Activated naive CD4-positive, alpha-beta T cell treated with anti-CD3 and anti-CD28 coated beads, Interleukin-2, amount 50 U/mL, for 24 hours (primary cell): Measurements from ENCODE around the gene BTBD6.

Experiments
- H3K27ac Mint-ChIP-seq: one replicate; pipeline ENCODE4 v1.8.0; 2021; ENCODE audit warnings: mild to moderate bottlenecking, mixed read lengths
- H3K27me3 Mint-ChIP-seq: one replicate; pipeline ENCODE4 v1.8.0; 2021; ENCODE audit warnings: mixed read lengths
- H3K36me3 Mint-ChIP-seq: one replicate; pipeline ENCODE4 v1.8.0; 2021; ENCODE audit warnings: mixed read lengths
- H3K4me1 Mint-ChIP-seq: one replicate; pipeline ENCODE4 v1.8.0; 2021; ENCODE audit warnings: mixed read lengths
- H3K4me3 Mint-ChIP-seq: one replicate; pipeline ENCODE4 v1.8.0; 2021; ENCODE audit warnings: mild to moderate bottlenecking, mixed read lengths
- H3K9me3 Mint-ChIP-seq: one replicate; pipeline ENCODE4 v1.8.0; 2021; ENCODE audit warnings: mixed read lengths

Gene BTBD6

DNA sequence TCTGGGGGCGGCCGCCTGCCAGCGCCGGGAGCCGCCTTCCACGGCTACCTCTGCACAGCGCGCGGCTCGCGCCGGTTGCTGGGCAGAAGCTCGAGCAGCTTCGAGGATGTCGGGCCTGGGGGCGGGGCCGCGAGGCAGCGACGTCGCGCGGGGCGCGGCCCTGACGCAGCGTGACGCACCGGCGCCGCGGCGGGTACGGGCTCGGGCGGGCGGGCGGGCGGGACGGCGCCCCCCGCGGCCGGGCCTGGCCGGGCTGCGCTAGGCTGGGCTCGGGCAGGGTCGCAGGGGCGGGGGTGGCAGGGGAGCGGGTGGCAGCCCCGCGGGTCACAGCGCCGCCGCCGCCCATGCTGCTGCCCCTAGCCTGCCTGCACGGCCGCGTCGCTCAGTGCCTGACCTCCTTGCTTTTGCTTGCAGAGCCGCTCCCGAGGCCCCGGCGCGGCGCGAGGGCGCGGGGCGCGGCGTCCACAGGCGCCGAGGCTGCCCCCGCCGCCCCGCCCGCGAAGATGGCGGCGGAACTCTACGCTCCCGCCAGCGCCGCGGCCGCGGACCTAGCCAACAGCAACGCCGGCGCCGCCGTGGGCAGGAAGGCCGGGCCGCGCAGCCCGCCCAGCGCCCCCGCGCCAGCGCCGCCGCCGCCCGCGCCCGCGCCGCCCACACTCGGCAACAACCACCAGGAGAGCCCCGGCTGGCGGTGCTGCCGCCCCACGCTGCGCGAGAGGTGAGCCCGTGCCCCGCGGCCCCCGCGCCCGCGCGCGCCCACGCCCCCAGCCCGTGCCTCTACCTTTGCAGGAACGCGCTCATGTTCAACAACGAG lies at the start of gene BTBD6:
TSS of gene BTBD6 (plus strand) at position 166 of the 814 bp plus-strand sequence. CDS start at position 345, 179 bp downstream.
- no peaks in the 10 kb centered on the region for H3K9me3 Mint-ChIP-seq
- H3K27me3 Mint-ChIP-seq, result no peaks in the 10 kb centered on the region
- no peaks in the 10 kb centered on the region for H3K36me3 Mint-ChIP-seq
- H3K27ac Mint-ChIP-seq, result peak within 1 kb of the TSS; percentile 65
- H3K4me1 Mint-ChIP-seq, result peaks cover 42% of the 10 kb centered on the region
- H3K4me3 Mint-ChIP-seq, result peak within 1 kb of the TSS; percentile 83

DNA sequence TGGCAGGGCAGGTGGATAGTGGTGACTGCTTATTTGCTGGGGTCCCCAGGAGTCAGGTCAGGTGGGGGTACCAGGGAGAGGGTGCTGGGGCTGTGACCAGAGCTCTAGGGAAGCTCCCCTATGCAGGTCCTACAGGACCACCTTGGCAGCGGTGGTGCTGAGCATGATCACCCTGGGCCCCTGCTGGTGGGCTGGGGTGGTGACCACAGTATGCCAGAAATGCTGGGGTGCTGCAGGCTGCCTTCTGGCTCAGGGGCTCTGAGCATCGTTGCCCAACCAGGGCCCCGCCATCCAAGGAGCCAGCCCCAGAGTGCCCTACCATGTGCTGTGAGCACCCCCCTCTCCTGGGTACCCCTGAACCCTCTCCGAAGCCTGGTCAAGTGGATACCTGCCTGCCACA lies 49.7 kb upstream of the BTBD6 start:
- Mint-ChIP-seq H3K27ac (no peak overlapping the region), H3K4me1 (peaks cover 26% of the 10 kb centered on the region), H3K36me3 (no peaks in the 10 kb centered on the region), H3K27me3 (peaks cover 13% of the 10 kb centered on the region), H3K9me3 (no peaks in the 10 kb centered on the region), H3K4me3 (no peak overlapping the region)

DNA sequence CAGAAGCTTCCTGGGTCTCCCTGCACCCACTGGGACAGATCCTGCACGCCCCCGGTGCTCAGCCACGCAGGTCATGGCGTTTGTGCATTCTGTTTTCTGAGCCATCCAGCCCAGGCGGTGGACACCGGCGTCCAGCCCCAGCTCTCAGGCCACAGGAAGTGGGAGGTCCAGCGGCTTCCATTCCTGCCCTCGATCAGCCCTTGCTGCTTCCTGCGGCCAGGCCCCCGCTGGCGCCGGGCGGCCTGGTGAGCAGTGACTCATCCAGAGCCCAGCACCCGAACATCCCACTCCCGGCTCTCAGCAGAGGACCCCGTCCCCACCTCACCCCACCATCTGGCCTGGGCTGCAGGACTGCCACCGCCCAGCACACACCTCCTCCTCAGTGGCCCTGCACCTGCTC lies 49.2 kb upstream of the BTBD6 start:
- H3K27ac Mint-ChIP-seq, result no peak overlapping the region
- no peaks in the 10 kb centered on the region for H3K9me3 Mint-ChIP-seq
- H3K36me3 Mint-ChIP-seq, result no peaks in the 10 kb centered on the region
- peaks cover 13% of the 10 kb centered on the region for H3K27me3 Mint-ChIP-seq
- H3K4me1 Mint-ChIP-seq, result peaks cover 21% of the 10 kb centered on the region
- H3K4me3 Mint-ChIP-seq, result no peak overlapping the region

DNA sequence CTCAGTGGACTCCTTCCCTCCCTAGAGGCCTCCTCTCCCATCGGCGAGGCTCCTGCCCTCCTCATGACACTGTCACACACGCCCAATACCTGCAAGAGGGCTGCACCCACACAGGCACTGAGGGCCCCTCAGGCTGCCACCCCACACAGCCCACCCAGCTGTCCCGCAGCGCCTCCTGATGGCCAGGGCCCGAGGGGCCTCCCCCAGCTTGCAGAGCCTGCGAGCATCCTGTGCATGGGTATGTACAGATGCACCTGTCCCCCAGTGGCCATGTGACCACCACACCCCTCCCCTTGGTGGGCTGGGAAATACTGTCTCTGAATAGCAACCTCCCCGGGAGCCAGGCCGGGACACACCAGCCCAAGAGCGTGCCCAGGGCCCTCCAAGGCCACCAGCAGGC lies 48.3 kb upstream of the BTBD6 start:
- Mint-ChIP-seq H3K36me3 (no peaks in the 10 kb centered on the region), H3K9me3 (no peaks in the 10 kb centered on the region), H3K27ac (no peak overlapping the region), H3K27me3 (peaks cover 9% of the 10 kb centered on the region), H3K4me3 (no peak overlapping the region), H3K4me1 (peaks cover 14% of the 10 kb centered on the region)

DNA sequence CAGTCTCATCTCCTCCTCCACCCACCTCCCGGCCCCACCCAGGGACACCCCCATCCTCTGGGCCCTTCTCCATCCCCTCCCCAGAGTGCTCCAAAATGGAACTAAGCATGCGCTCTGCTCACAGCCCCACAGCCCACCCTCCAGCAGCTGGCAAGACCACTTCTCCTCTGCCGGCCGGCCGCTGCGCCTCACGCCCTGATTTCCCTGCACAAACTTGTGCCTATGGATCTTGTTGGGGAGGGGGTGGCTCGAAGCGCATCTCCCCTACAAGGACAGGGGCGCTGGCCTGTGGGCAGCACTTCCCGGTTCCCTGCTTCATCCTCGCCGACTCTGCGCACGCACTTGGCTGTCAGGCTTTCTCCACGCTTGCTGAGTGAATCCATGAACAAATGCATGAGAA lies 47.7 kb upstream of the BTBD6 start:
- Mint-ChIP-seq H3K36me3 (no peaks in the 10 kb centered on the region), H3K4me3 (no peak overlapping the region), H3K27me3 (peaks cover 9% of the 10 kb centered on the region), H3K27ac (no peak overlapping the region), H3K4me1 (peaks cover 10% of the 10 kb centered on the region), H3K9me3 (no peaks in the 10 kb centered on the region)

DNA sequence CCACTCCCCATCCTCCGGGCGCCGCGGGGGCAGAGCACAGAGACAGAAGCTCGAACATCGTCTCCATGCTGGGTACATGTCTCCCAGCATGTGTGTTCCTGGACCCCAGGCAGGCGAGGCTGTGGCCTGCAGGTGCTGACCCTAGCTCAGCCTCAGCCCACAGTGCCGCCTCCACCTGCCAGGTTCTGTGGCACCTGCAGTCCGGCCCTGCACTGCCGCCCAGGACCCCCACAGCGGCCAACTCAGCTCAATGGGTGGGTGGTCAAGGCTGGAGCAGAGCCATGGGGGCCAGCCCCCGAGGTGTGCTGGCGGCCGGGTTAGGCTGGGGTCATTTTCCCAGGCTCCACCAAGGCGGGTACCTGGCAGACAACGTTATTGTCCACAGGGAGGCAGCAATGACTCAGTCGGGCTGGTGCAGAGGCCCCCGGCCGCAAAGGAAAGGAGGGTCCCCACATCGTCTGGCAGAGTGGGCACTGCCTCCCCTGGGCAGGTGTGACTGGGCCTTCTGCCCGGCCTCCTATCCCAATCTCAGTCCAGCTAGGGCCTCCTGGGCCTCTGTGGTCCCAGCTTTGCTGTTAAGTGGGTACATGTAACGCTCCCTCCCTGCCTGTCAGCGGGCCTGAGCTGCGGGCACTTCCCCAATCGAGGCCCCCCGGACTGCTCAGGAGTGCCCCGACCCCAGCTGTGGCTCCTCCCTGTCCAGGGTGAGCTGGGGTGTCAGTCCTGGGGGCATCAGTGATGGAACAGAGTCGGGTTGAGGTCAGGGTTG lies 47.0 kb upstream of the BTBD6 start:
- no peaks in the 10 kb centered on the region for H3K36me3 Mint-ChIP-seq
- H3K27me3 Mint-ChIP-seq, result peaks cover 9% of the 10 kb centered on the region
- no peak overlapping the region for H3K4me3 Mint-ChIP-seq
- H3K27ac Mint-ChIP-seq, result no peak overlapping the region
- H3K4me1 Mint-ChIP-seq, result peaks cover 7% of the 10 kb centered on the region
- no peaks in the 10 kb centered on the region for H3K9me3 Mint-ChIP-seq

DNA sequence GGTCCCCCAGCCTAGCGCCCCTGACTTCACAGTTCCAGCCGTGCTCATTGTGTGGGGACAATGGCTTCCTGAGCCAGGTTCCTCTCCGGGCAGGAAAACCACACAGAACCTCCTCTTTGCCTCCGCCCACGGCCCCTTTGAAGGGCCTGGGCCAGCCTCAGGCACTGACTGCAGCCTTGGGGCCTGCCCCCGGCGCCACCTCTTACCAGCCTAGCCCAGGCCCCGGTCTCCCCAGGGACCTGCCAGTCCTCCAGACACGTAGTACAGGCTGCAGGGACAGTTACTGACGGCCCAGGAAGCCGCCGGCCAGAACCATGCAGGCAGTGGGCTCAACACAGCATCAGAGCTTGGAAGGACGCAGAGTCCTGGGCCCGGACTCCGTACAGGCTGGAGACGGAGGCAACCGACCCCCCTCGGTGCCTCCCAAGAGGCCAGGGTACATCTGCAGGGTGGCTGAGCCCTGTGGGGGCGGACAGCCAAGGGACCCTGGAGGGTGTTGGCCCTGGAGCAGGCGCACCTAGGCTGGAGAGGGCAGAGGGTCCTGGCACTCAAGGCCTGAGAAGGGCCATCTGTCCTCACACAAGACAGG lies 46.3 kb upstream of the BTBD6 start:
- no peak overlapping the region for H3K4me3 Mint-ChIP-seq
- H3K27me3 Mint-ChIP-seq, result peaks cover 9% of the 10 kb centered on the region
- H3K27ac Mint-ChIP-seq, result no peak overlapping the region

DNA sequence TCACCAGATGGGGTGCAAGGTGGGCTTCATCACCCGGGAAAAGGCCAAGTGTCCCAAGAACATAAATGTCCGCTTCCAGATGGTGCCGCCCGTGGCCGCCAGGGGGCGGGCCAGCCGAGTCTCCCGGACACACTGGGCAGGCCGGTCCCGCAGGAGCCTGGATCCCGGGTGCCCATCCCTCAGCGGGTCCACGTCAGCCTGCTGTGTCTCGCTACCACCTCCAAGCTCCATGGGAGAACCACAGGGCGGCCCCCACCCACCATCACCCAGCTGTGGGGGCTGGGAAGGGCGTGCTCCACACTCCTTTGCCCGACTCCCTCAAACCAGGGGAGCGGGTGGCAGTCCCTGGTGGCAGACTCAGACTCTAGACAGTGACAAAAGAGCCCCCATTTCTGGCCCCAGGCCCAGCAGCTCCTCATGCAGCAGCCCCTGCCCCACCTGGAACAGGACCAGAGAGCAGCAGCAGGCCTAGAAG lies 45.2 kb upstream of the BTBD6 start:
- Mint-ChIP-seq H3K9me3 (no peaks in the 10 kb centered on the region), H3K4me3 (no peak overlapping the region), H3K36me3 (no peaks in the 10 kb centered on the region), H3K27ac (no peak overlapping the region), H3K27me3 (peaks cover 7% of the 10 kb centered on the region), H3K4me1 (peaks cover 7% of the 10 kb centered on the region)

More for the DNA sequence above, 46.3 kb upstream of the BTBD6 start:
- Mint-ChIP-seq H3K9me3 (no peaks in the 10 kb centered on the region), H3K4me1 (peaks cover 7% of the 10 kb centered on the region), H3K36me3 (no peaks in the 10 kb centered on the region)

DNA sequence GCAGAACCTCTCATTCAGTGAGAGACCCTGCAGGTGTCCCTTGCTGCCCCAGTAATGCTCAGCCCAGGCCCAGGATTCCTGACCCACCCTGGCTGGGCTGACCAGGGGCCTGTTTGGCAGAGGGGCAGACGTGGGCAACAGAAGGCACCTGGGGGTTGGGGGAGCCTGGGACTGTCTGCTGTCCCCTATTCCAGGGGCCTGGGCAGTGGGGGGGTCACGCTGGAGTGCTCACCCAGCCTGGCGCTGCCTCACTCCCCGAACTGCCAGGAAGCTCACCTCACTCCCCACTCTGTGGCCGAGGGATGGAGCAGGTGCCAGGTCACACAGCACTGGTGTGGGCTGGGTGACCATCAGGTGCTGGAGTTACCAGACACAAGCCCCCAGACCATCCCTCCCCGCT lies 44.6 kb upstream of the BTBD6 start:
- Mint-ChIP-seq H3K4me1 (peaks cover 7% of the 10 kb centered on the region), H3K9me3 (no peaks in the 10 kb centered on the region), H3K36me3 (no peaks in the 10 kb centered on the region), H3K4me3 (no peak overlapping the region), H3K27ac (no peak overlapping the region), H3K27me3 (peaks cover 5% of the 10 kb centered on the region)

DNA sequence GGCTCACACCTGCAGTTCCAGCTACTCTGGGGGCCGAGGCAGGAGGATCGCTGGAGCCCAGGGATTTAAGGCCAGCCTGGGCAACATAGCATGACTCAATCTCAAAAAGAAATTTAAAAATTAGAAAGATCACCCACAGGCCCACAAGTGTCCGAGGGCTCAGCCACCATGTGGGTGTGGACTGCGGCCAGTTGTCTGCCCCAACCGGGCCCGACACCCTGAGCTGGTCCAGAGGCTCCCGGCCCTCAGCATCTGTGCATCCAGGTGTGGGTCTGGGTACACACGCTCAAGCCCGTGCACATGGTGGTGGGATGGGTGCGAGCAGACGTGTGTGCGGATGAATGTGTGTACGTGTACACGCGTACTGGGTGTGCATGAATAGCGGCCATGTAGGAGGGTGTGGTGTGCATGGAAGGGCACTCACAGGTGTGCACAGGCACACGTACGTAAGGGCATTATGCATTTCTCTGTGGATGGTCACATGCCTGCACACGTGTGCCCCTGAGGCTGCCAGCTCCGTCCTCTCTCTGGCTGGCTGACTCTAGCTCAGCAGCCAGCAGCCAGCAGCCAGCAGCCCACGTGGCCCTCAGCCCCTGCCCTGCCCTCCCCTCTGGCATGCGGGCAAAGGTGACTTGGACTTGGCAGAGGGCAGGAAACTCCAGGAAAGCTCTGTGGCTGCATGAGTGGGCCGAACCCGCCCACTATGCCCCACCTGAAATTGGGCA lies 44.0 kb upstream of the BTBD6 start:
- no peak overlapping the region for H3K4me3 Mint-ChIP-seq
- no peak overlapping the region for H3K27ac Mint-ChIP-seq
- no peaks in the 10 kb centered on the region for H3K9me3 Mint-ChIP-seq
- peaks cover 3% of the 10 kb centered on the region for H3K27me3 Mint-ChIP-seq
- H3K4me1 Mint-ChIP-seq, result peaks cover 7% of the 10 kb centered on the region
- H3K36me3 Mint-ChIP-seq, result no peaks in the 10 kb centered on the region

DNA sequence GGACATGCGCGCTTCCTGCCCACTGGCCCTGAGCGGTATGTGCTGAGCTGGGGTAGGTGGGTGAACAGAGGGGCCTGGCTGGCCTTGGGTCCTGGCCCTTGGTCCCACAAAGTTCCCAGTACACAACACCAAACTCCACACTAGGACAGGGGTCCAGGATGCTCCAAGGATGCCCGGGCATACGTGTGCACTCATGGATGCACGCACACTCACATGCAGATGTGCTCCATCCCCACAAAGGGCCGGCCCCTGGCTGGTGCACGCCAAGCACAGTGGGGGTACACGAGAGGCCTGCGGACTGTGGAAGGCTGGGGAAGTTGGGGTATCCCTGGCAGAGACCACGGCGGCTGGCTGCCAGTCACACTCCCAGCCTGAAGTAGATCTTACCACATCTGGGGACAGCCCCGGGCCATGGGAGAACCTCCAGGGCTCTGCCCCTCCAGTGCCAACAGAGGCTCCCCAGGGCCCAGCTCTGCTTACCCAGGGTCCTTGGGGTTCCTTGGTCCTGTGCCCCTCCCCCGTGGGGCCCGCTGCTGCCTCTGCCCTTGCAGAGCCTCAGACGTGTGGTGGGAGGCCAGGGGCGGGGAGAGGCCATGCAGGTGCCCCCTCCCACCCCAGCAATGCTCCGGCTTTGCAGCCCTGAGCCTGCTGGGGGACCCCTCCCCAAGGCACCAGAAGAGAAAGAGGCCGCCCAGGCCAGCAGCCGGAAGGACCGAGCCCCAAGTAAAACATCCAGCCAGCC lies 43.2 kb upstream of the BTBD6 start:
- no peaks in the 10 kb centered on the region for H3K9me3 Mint-ChIP-seq
- no peaks in the 10 kb centered on the region for H3K27me3 Mint-ChIP-seq
- no peak overlapping the region for H3K4me3 Mint-ChIP-seq
- peaks cover 7% of the 10 kb centered on the region for H3K4me1 Mint-ChIP-seq
- no peak overlapping the region for H3K27ac Mint-ChIP-seq
- no peaks in the 10 kb centered on the region for H3K36me3 Mint-ChIP-seq

DNA sequence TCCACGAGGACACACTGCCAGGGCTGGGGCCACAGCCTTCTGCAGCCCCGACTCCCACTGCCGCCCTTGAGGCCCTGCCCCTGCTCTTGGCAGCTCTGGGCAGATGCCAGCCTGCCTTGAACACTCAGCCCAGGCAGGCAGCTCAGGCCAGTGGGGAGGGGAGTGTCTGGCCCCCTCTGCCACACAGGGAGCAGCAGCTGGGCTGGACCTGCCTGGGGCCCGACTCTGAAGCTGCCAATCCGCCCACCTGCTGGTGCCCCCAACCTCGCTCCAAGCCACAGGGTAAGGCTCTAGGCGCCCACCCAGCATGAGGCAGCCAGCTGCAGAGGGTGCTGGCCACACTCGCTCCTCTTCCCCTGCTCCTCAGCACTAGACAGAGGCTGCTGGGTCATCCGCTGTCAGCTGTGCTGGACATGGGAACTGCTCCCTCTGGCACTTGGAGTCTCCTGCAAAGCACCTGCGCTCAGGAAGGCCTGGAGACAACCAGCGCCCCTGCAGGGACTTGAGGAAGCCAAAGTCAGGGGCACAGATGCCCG lies 42.6 kb upstream of the BTBD6 start:
- H3K4me3 Mint-ChIP-seq, result no peak overlapping the region
- peaks cover 7% of the 10 kb centered on the region for H3K4me1 Mint-ChIP-seq
- no peaks in the 10 kb centered on the region for H3K36me3 Mint-ChIP-seq
- no peaks in the 10 kb centered on the region for H3K27me3 Mint-ChIP-seq
- H3K27ac Mint-ChIP-seq, result no peak overlapping the region
- H3K9me3 Mint-ChIP-seq, result no peaks in the 10 kb centered on the region

DNA sequence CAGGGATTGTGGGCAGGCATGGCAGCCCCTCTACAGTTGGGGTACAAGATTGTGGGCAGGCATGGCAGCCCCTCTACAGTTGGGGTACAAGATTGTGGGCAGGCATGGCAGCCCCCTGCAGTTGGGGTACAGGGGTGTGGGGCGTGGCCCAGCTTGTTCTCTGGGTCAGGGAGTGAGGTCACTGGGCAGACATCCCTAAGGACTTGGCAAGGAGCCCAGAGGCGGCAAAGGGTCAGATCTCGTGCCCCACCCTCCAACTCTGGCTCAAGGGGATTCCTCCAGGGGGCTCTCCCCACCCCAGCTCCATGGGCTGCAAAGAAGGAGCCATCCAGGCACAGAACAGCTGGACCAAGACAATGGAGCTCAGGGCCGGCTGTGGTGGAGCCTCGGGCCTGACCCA lies 41.5 kb upstream of the BTBD6 start:
- H3K9me3 Mint-ChIP-seq, result no peaks in the 10 kb centered on the region
- no peaks in the 10 kb centered on the region for H3K36me3 Mint-ChIP-seq
- H3K27me3 Mint-ChIP-seq, result no peaks in the 10 kb centered on the region
- H3K27ac Mint-ChIP-seq, result no peak overlapping the region
- H3K4me3 Mint-ChIP-seq, result no peak overlapping the region
- peaks cover 4% of the 10 kb centered on the region for H3K4me1 Mint-ChIP-seq

DNA sequence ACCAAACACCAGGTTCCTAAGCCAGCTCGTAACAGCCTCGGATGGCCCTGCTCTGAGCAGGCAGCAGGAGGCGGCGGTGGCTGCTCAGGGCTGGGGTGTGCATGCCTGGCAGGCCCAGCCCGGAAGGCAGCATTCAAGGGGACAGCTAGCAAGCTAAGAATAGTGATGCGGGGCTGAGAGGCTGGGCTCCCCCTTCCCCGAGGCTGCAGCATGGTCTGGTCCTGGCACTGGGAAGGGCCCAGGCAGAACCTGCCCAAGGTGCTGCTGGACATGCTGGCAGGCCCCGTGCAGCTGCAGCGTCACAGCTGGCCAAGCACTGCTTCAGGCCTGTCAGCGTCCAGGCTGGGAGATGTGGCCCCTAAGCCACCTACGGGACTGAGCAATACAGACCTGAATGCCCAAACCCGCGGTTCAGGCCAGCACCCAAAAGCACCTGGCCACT lies 40.9 kb upstream of the BTBD6 start:
- no peaks in the 10 kb centered on the region for H3K27me3 Mint-ChIP-seq
- no peaks in the 10 kb centered on the region for H3K9me3 Mint-ChIP-seq
- no peaks in the 10 kb centered on the region for H3K4me1 Mint-ChIP-seq
- no peak overlapping the region for H3K27ac Mint-ChIP-seq
- H3K4me3 Mint-ChIP-seq, result no peak overlapping the region
- no peaks in the 10 kb centered on the region for H3K36me3 Mint-ChIP-seq
